IPS-18c (cell line): Measurements from ENCODE around the gene LITAFD.
"Not testable (repeated sequence)": the region's sequence is repeated elsewhere in the genome, so short reads cannot be mapped to it uniquely, and the experiment has no call there.

Experiments used
- H3K4me3 ChIP-seq: 2 replicates; pipeline ENCODE4 v1.7.0; 2013; ENCODE audit warnings: low read depth, mild to moderate bottlenecking, low read length, moderate library complexity; ENCODE audit not compliant: insufficient read depth
- H3K9me3 ChIP-seq: one replicate; pipeline ENCODE4 v1.6.1; 2013; ENCODE audit warnings: mild to moderate bottlenecking, low read length, moderate library complexity; ENCODE audit not compliant: control insufficient read depth, insufficient read depth

LITAFD gene

GRCh38 chr16:8882041-8882617, at the start of gene LITAFD:
TSS of gene LITAFD (plus strand) at chr16:8882351. CDS start at chr16:8884356, 2,005 bp downstream.
- H3K9me3 ChIP-seq: no peaks in the 10 kb centered on the region
- H3K4me3 ChIP-seq: no peak within 1 kb of the TSS

- no peaks in the 10 kb centered on the region for H3K9me3 ChIP-seq
- H3K4me3 ChIP-seq: no peak overlapping the region
Observed at GRCh38 chr16:8832717-8833105, 49.4 kb upstream of the LITAFD start.

GRCh38 chr16:8836797-8837196, 45.4 kb upstream of the LITAFD start:
- H3K9me3 ChIP-seq, H3K4me3 ChIP-seq: not testable (repeated sequence)

GRCh38 chr16:8837594-8837993, 44.6 kb upstream of the LITAFD start:
- H3K4me3 ChIP-seq: not testable (repeated sequence)

GRCh38 chr16:8842016-8842415, 40.1 kb upstream of the LITAFD start:
- H3K9me3 ChIP-seq, H3K4me3 ChIP-seq: not testable (repeated sequence)

More at GRCh38 chr16:8837594-8837993, 44.6 kb upstream of the LITAFD start:
- not testable (repeated sequence) for H3K9me3 ChIP-seq

GRCh38 chr16:8843296-8843695, 38.9 kb upstream of the LITAFD start:
- not testable (repeated sequence) for H3K4me3 ChIP-seq, H3K9me3 ChIP-seq

- H3K4me3 ChIP-seq: no peak overlapping the region
- H3K9me3 ChIP-seq: peaks cover 2% of the 10 kb centered on the region
Observed at GRCh38 chr16:8845699-8846298, 36.4 kb upstream of the LITAFD start.

- H3K4me3 ChIP-seq: no peak overlapping the region
- peaks cover 4% of the 10 kb centered on the region for H3K9me3 ChIP-seq
Observed at GRCh38 chr16:8846401-8846932, 35.7 kb upstream of the LITAFD start.

- Histone ChIP-seq H3K9me3 (peaks cover 4% of the 10 kb centered on the region), H3K4me3 (no peak overlapping the region)
Observed at GRCh38 chr16:8847145-8847544, 35.0 kb upstream of the LITAFD start.

GRCh38 chr16:8847623-8848022, 34.5 kb upstream of the LITAFD start:
- H3K4me3 ChIP-seq: no peak overlapping the region

GRCh38 chr16:8848231-8848938, 33.8 kb upstream of the LITAFD start:
- Histone ChIP-seq H3K9me3 (peaks cover 4% of the 10 kb centered on the region), H3K4me3 (no peak overlapping the region)

More at GRCh38 chr16:8847623-8848022, 34.5 kb upstream of the LITAFD start:
- peaks cover 4% of the 10 kb centered on the region for H3K9me3 ChIP-seq

- Histone ChIP-seq H3K4me3 (no peak overlapping the region), H3K9me3 (peaks cover 4% of the 10 kb centered on the region)
Observed at GRCh38 chr16:8848939-8849391, 33.2 kb upstream of the LITAFD start.

- H3K9me3 ChIP-seq: peaks cover 4% of the 10 kb centered on the region
- H3K4me3 ChIP-seq: no peak overlapping the region
Observed at GRCh38 chr16:8849411-8850011, 32.6 kb upstream of the LITAFD start.

GRCh38 chr16:8850279-8850885, 31.8 kb upstream of the LITAFD start:
- no peak overlapping the region for H3K4me3 ChIP-seq

GRCh38 chr16:8851761-8852403, 30.3 kb upstream of the LITAFD start:
- H3K9me3 ChIP-seq: peaks cover 4% of the 10 kb centered on the region

More at GRCh38 chr16:8850279-8850885, 31.8 kb upstream of the LITAFD start:
- H3K9me3 ChIP-seq: peaks cover 4% of the 10 kb centered on the region

GRCh38 chr16:8852534-8852933, 29.6 kb upstream of the LITAFD start:
- Histone ChIP-seq H3K4me3 (no peak overlapping the region), H3K9me3 (peaks cover 2% of the 10 kb centered on the region)

More at GRCh38 chr16:8851761-8852403, 30.3 kb upstream of the LITAFD start:
- no peak overlapping the region for H3K4me3 ChIP-seq

- peaks cover 2% of the 10 kb centered on the region for H3K9me3 ChIP-seq
- no peak overlapping the region for H3K4me3 ChIP-seq
Observed at GRCh38 chr16:8853150-8853549, 29.0 kb upstream of the LITAFD start.
